Measurements from ENCODE around the gene CD180. TPM values are rescaled to one million over a fixed set of nuclear protein-coding genes. Genes with fewer than 3 reads are reported as not detected.

CD180 gene
- total RNA-seq, 2 experiments from 2014 or later: 0.07 to 0.21 TPM

DNA sequence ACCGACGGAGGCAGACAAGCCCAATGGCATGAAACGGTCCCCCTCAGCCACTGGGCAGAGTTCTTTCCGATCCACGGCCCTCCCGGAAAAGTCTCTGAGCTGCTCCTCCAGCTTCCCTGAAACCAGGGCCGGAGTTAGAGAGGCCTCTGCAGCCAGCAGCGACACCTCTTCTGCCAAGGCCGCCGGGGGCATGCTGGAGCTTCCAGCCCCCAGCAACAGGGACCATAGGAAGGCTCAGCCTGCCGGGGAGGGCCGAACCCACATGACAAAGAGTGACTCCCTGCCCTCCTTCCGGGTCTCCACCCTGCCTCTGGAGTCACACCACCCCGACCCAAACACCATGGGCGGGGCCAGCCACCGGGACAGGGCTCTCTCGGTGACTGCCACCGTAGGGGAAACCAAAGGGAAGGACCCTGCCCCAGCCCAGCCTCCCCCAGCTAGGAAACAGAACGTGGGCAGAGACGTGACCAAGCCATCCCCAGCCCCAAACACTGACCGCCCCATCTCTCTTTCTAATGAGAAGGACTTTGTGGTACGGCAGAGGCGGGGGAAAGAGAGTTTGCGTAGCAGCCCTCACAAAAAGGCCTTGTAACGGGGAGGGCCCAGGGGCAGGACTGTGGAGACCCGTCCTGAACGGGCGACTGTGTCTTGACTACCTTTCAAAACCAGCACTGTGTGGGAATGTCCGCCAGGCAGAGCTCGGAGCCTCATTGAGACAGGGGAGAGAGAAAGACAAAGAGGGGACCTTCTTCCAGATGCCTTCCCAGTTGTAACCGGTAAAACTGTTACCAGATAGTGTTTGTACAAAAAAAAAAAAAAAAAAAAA is 29.9 kb downstream of the CD180 start:
- ChIA-PET POLR2A (interaction anchor here (0.7 to 9.9 kb wide), 7 partner anchors 8 to 161 kb away, joined by 3 to 104 read pairs (median 4); no protein-coding TSS in a partner anchor), CTCF (interaction anchor here (0.6 to 16.1 kb wide), 17 partner anchors 8 to 1049 kb away, joined by 3 to 363 read pairs (median 4); partner anchors contain the start of gene PIK3R1)
- peak overlapping the region; percentile 91 for H3K4me3 Mint-ChIP-seq
- DNase-seq: peak; percentile 89
- intact Hi-C loops (cut with micrococcal nuclease): loop anchor here (1.0 to 10.0 kb wide), 6 partner anchors 41 to 1106 kb away; no protein-coding TSS in a partner anchor
- H3K9me3 Mint-ChIP-seq: no peaks in the 10 kb centered on the region
- H3K36me3 Mint-ChIP-seq: peaks cover 43% of the 10 kb centered on the region
- no peaks in the 10 kb centered on the region for H3K27me3 Mint-ChIP-seq
- peak overlapping the region; percentile 98 for H3K27ac Mint-ChIP-seq
- peaks cover 61% of the 10 kb centered on the region for H3K4me1 Mint-ChIP-seq (ENCODE audit: low read depth)

GRCh38 chr5:67165526-67166459 is 30.8 kb downstream of the CD180 start:
- Mint-ChIP-seq H3K4me1 (ENCODE audit: low read depth) (peaks cover 70% of the 10 kb centered on the region), H3K4me3 (peak overlapping the region; percentile 91), H3K27me3 (no peaks in the 10 kb centered on the region), H3K36me3 (peaks cover 43% of the 10 kb centered on the region), H3K27ac (peak overlapping the region; percentile 98), H3K9me3 (no peaks in the 10 kb centered on the region)
- intact Hi-C loops (cut with micrococcal nuclease): loop anchor here (1.0 to 10.0 kb wide), 6 partner anchors 42 to 1107 kb away; no protein-coding TSS in a partner anchor
- DNase-seq: peak; percentile 89
- CTCF ChIA-PET: interaction anchor here (0.6 to 16.1 kb wide), 16 partner anchors 8 to 1050 kb away, joined by 3 to 363 read pairs (median 4); partner anchors contain the start of gene PIK3R1
- POLR2A ChIA-PET: interaction anchor here (0.7 to 9.9 kb wide), 6 partner anchors 8 to 161 kb away, joined by 3 to 104 read pairs (median 4); no protein-coding TSS in a partner anchor

- POLR2A ChIA-PET: interaction anchor here (1.9 to 9.9 kb wide), 2 partner anchors 40 to 57 kb away, joined by 5 to 104 read pairs; no protein-coding TSS in a partner anchor
- Mint-ChIP-seq H3K4me1 (ENCODE audit: low read depth) (peaks cover 76% of the 10 kb centered on the region), H3K27ac (peak overlapping the region; percentile 98), H3K9me3 (no peaks in the 10 kb centered on the region), H3K4me3 (peak overlapping the region; percentile 91), H3K36me3 (peaks cover 43% of the 10 kb centered on the region), H3K27me3 (no peaks in the 10 kb centered on the region)
- CTCF ChIA-PET: interaction anchor here (1.1 to 16.1 kb wide), 5 partner anchors 8 to 177 kb away, joined by 3 to 363 read pairs (median 5); no protein-coding TSS in a partner anchor
- intact Hi-C loops (cut with micrococcal nuclease): loop anchor here (5.0 to 10.0 kb wide), 4 partner anchors 178 to 1107 kb away; no protein-coding TSS in a partner anchor
- no peak for DNase-seq
Measured at GRCh38 chr5:67164856-67165525, 31.6 kb downstream of the CD180 start.

DNA sequence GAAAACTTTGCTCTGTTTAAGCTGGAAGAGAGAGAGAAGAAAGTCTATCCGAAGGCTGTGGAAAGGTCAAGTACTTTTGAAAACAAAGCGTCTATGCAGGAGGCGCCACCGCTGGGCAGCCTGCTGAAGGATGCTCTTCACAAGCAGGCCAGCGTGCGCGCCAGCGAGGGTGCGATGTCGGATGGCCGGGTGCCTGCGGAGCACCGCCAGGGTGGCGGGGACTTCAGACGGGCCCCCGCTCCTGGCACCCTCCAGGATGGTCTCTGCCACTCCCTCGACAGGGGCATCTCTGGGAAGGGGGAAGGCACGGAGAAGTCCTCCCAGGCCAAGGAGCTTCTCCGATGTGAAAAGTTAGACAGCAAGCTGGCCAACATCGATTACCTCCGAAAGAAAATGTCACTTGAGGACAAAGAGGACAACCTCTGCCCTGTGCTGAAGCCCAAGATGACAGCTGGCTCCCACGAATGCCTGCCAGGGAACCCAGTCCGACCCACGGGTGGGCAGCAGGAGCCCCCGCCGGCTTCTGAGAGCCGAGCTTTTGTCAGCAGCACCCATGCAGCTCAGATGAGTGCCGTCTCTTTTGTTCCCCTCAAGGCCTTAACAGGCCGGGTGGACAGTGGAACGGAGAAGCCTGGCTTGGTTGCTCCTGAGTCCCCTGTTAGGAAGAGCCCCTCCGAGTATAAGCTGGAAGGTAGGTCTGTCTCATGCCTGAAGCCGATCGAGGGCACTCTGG is 32.6 kb downstream of the CD180 start:
- POLR2A ChIA-PET: interaction anchor here (9.9 kb wide), 1 partner anchor 41 kb away, joined by 104 read pairs; no protein-coding TSS in a partner anchor

GRCh38 chr5:67163231-67163756 is 33.3 kb downstream of the CD180 start:
- intact Hi-C loops (cut with micrococcal nuclease): loop anchor here (10.0 kb wide), 1 partner anchor 1092 kb away; no protein-coding TSS in a partner anchor
- H3K9me3 Mint-ChIP-seq: no peaks in the 10 kb centered on the region
- H3K27me3 Mint-ChIP-seq: no peaks in the 10 kb centered on the region
- H3K27ac Mint-ChIP-seq: peak overlapping the region; percentile 72
- peak overlapping the region; percentile 35 for H3K4me3 Mint-ChIP-seq
- DNase-seq: no peak
- ChIA-PET POLR2A (interaction anchor here (9.9 kb wide), 1 partner anchor 42 kb away, joined by 104 read pairs; no protein-coding TSS in a partner anchor), CTCF (interaction anchor here (0.6 to 16.1 kb wide), 2 partner anchors 42 to 298 kb away, joined by 3 to 363 read pairs; no protein-coding TSS in a partner anchor)
- peaks cover 80% of the 10 kb centered on the region for H3K4me1 Mint-ChIP-seq (ENCODE audit: low read depth)
- peaks cover 43% of the 10 kb centered on the region for H3K36me3 Mint-ChIP-seq

More for the DNA sequence above, 32.6 kb downstream of the CD180 start:
- no peak for DNase-seq
- Mint-ChIP-seq H3K27me3 (no peaks in the 10 kb centered on the region), H3K27ac (peak overlapping the region; percentile 98), H3K9me3 (no peaks in the 10 kb centered on the region), H3K4me3 (peak overlapping the region; percentile 91), H3K36me3 (peaks cover 43% of the 10 kb centered on the region), H3K4me1 (ENCODE audit: low read depth) (peaks cover 82% of the 10 kb centered on the region)
- CTCF ChIA-PET: interaction anchor here (1.1 to 16.1 kb wide), 2 partner anchors 41 to 176 kb away, joined by 4 to 363 read pairs; no protein-coding TSS in a partner anchor
- intact Hi-C loops (cut with micrococcal nuclease): loop anchor here (10.0 kb wide), 1 partner anchor 1091 kb away; no protein-coding TSS in a partner anchor

DNA sequence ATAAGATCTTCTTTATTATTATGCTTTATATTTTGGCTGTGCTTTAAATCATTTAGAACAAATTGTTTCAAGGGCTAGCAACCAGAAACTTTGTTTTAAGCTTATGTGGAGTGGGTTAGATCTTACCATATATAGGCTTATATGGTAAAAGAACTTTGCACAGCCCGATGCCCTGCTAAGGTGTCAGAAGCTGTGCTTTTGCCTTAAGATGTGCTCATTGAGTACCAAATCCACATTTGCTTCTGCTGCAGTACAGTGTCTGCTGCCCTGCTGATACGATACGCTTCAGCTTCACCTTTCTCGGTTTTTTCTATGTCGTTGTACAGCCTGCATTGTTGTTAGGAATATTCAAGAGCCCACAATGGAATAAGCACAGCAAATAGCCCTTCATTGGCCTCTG is 34.8 kb downstream of the CD180 start:
- intact Hi-C loops (cut with micrococcal nuclease): loop anchor here (1.0 to 10.0 kb wide), 2 partner anchors 46 to 1093 kb away; no protein-coding TSS in a partner anchor
- Mint-ChIP-seq H3K27ac (peak overlapping the region; percentile 68), H3K9me3 (no peaks in the 10 kb centered on the region), H3K4me3 (peak overlapping the region; percentile 25), H3K4me1 (ENCODE audit: low read depth) (peaks cover 72% of the 10 kb centered on the region), H3K27me3 (no peaks in the 10 kb centered on the region), H3K36me3 (peaks cover 35% of the 10 kb centered on the region)
- ChIA-PET CTCF (interaction anchor here (0.6 to 16.1 kb wide), 2 partner anchors 43 to 173 kb away, joined by 3 to 363 read pairs; no protein-coding TSS in a partner anchor), POLR2A (interaction anchor here (1.4 to 9.9 kb wide), 2 partner anchors 44 to 158 kb away, joined by 3 to 104 read pairs; no protein-coding TSS in a partner anchor)
- no peak for DNase-seq

DNA sequence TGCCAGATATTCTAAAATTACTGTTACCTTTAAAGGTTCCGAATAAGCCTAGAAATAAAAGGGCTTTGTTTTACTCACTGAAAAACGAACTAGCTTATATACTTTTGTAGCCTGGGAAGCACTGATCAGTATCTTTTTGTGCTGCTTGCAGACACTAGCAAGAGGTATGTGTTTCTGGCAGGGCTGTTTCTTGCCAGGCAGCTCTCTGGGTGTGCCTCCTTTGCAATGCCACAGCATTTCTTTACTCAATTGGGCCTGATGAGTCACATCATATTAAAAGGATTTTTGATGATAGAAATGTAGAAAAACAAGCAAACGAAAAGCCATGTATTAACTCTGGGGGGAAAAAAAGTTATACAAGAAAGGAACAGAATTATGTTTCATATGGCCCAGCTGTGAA is 35.6 kb downstream of the CD180 start:
- ChIA-PET POLR2A (interaction anchor here (1.7 to 9.9 kb wide), 2 partner anchors 44 to 149 kb away, joined by 5 to 104 read pairs; no protein-coding TSS in a partner anchor), CTCF (interaction anchor here (0.6 to 16.1 kb wide), 2 partner anchors 44 to 173 kb away, joined by 3 to 363 read pairs; no protein-coding TSS in a partner anchor)
- no peaks in the 10 kb centered on the region for H3K27me3 Mint-ChIP-seq
- peaks cover 73% of the 10 kb centered on the region for H3K4me1 Mint-ChIP-seq (ENCODE audit: low read depth)
- H3K36me3 Mint-ChIP-seq: peaks cover 31% of the 10 kb centered on the region
- H3K27ac Mint-ChIP-seq: peak overlapping the region; percentile 68
- no peaks in the 10 kb centered on the region for H3K9me3 Mint-ChIP-seq
- peak; percentile 65 for DNase-seq
- intact Hi-C loops (cut with micrococcal nuclease): loop anchor here (1.0 to 10.0 kb wide), 3 partner anchors 7 to 1094 kb away; no protein-coding TSS in a partner anchor
- no peak overlapping the region for H3K4me3 Mint-ChIP-seq

DNA sequence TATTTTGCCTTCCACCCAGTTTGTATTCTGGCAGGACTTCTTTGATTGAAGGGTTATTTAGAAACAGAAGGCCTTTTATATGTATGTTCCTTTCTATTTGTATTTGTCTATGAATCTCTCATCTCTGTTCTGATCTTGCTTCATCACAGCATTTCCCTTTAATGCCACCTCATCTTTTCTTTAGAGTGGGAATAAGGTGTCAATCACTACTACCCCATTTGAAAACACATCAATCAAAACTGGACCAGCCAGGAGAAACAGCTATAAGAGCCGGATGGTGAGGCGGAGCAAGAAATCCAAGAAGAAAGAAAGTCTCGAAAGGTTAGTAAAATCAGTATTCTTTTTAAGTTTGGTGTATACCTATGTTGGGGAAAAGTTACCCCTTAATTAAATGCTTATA is 36.3 kb downstream of the CD180 start:
- CTCF ChIA-PET: interaction anchor here (16.1 kb wide), 1 partner anchor 45 kb away, joined by 363 read pairs; no protein-coding TSS in a partner anchor
- peak overlapping the region; percentile 68 for H3K27ac Mint-ChIP-seq
- H3K4me1 Mint-ChIP-seq (ENCODE audit: low read depth): peaks cover 67% of the 10 kb centered on the region
- no peaks in the 10 kb centered on the region for H3K27me3 Mint-ChIP-seq
- intact Hi-C loops (cut with micrococcal nuclease): loop anchor here (1.0 to 10.0 kb wide), 2 partner anchors 8 to 1095 kb away; no protein-coding TSS in a partner anchor
- peak overlapping the region; percentile 3 for H3K4me3 Mint-ChIP-seq
- H3K36me3 Mint-ChIP-seq: peaks cover 26% of the 10 kb centered on the region
- H3K9me3 Mint-ChIP-seq: no peaks in the 10 kb centered on the region
- no peak for DNase-seq
- POLR2A ChIA-PET: interaction anchor here (1.7 to 9.9 kb wide), 2 partner anchors 45 to 148 kb away, joined by 5 to 104 read pairs; no protein-coding TSS in a partner anchor

- peaks cover 42% of the 10 kb centered on the region for H3K4me1 Mint-ChIP-seq (ENCODE audit: low read depth)
- peaks cover 8% of the 10 kb centered on the region for H3K36me3 Mint-ChIP-seq
- no peaks in the 10 kb centered on the region for H3K27me3 Mint-ChIP-seq
- CTCF ChIA-PET: interaction anchor here (0.7 to 16.1 kb wide), 11 partner anchors 9 to 370 kb away, joined by 3 to 363 read pairs (median 5); no protein-coding TSS in a partner anchor
- no peaks in the 10 kb centered on the region for H3K9me3 Mint-ChIP-seq
- intact Hi-C loops (cut with micrococcal nuclease): loop anchor here (1.0 kb wide), 1 partner anchor 50 kb away; no protein-coding TSS in a partner anchor
- H3K4me3 Mint-ChIP-seq: no peak overlapping the region
- POLR2A ChIA-PET: interaction anchor here (1.1 kb wide), 1 partner anchor 9 kb away, joined by 4 read pairs; no protein-coding TSS in a partner anchor
- H3K27ac Mint-ChIP-seq: peak overlapping the region; percentile 55
- DNase-seq: peak; percentile 65
Measured at GRCh38 chr5:67156976-67157583, 39.5 kb downstream of the CD180 start.

All from activated CD4-positive, alpha-beta memory T cell treated with anti-CD3 and anti-CD28 coated beads for 36 hours (primary cell).